DMS153 treated with DMSO at 0.1 percent for 48 hours (cell line): ENCODE measurements around the gene MTIF3.
A peak's percentile ranks its signal among the peaks of the same experiment; 100 is the strongest.
"Not testable (repeated sequence)": the region's sequence is repeated elsewhere in the genome, so short reads cannot be mapped to it uniquely, and the experiment has no call there.

Source experiments
- DNase-seq: peaks from one replicate; lab custom pipeline; 2025; ENCODE audit not compliant: unreplicated experiment; lab: John Stamatoyannopoulos, UW

Gene MTIF3

DNA sequence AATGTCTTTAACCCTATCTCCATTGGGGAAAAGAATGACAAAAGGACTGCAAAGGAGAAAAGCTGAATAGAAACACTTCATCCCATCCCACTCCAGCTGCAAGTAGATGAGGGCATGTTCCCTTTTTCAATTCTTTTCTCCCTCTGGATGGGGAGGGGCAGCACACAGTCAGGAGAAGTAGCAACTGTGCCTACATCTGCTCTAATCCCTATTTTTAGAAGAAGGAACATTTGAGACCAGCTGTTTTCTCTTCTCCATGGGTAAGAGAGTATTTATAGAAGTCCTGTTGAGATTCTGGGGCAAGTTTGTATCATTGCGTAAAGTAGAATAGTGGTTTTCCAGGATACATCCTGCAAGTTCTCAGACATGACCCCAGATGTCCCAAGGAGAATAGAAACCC is 35.2 kb downstream of the MTIF3 start:
- no peak for DNase-seq

DNA sequence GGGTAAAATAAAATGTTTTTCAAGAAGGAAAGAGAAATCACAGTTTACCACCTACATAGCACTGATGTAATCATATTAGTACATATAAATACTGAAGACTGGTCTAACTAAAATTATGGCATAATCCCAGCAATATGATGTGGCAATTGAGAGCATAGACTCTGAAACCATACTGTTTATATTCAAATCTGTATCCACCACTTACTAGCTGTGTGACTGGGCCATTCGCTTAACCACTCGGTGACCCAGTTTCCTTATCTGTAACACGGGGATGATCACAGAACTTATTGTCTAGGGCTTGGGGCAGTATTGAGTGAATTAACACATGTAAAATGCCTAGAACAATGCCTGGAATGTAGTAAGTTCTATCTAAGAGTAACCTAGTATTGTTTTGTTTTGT is 39.0 kb downstream of the MTIF3 start:
- no peak for DNase-seq

DNA sequence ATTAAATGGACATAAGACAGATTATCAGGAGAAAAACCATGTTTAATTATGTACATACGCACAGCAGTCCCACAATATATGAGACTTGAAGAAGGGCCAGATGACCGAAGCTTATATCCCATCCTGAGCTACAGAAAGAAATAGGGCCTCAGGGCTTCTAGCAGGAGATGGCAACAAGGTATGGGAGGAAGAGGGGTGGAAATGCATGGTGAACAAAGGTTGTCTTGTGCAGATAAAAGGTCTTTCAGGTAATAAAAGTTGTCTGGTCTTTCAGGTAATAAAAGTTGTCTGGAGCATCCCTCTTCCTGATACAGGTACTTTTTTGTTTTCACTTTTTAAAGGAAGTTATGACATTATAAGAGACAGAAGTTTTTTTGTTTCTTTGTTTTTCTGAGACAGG is 41.4 kb downstream of the MTIF3 start:
- no peak for DNase-seq

DNA sequence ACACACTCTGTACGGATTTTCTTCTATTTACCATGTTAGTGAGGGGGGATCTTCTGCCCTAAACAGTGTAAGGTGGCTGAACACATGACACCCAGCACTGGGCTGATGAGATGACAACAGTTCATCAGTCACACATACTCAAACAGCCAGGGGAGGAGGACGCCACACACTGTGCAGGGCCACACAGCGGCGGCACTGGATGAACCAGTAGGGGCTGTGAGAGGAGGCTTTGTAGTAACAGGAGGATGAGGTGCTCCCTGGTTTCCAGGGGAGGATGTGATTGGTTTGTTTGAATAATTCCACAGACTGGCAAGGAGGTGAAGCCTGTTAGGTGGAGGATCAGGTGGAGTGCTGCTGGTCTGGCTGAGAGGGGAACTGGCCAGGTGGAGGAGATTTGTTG is 42.3 kb downstream of the MTIF3 start:
- DNase-seq: no peak

DNA sequence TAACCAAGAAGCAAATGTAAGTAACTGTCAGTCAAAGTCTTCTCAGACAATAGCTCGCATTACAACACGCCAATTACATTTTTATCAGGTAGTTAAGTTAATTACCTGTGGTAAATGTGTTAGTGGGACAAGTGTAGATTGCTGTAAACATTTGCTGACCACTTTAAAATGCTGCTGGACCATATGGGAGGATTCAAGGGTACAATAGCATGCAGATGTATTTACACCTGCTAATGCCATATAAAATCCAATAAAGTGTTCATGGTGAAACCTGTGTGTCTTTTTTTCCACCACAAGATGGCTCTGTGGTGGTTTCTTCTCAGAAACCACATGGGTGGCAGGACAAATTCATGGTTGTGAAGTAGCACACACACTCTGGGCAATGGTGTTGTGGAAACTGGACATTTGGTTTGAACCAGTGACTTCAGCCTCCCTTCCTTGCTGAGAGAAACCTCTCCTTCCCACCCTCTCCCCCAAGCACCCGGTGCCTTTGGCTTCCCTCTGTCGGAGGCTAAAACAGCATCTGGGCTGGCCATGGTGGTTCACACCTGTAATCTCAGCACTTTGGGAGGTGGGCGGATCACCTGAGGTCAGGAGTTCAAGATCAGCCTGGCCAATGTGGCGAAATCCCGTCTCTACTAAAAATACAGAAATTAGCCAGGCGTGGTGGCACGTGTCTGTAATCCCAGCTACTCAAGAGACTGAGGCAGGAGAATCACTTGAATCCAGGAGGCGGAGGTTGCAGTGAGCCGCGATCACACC is 44.0 kb downstream of the MTIF3 start:
- peak; percentile 62 for DNase-seq

DNA sequence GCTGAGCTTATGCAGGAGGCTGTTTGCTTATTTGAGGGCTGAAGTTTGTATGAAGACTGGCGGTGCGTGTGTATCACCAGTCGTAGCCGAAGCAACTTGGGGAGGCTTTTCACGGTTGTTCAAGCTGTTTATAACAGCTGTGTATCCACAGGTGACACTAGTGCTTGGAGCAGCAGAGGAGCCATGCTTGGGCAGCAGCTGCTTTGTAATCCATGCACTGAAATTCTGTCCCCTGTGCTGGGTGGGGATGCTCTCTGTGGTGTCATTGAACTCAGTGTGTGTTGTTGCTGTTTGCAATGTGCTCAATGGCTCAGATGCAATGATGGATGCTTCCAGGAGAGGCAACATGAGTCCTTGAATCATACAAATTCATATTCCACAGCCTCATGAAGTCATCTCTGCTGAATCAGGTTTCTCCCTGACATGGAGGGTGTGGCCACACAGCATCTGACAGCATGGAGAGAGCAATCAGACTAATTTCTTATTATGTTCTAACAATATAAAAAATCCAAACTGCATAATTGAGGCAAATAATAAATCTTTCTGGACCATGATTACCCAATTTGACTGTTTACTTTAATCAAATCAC is 44.7 kb downstream of the MTIF3 start:
- DNase-seq: no peak

DNA sequence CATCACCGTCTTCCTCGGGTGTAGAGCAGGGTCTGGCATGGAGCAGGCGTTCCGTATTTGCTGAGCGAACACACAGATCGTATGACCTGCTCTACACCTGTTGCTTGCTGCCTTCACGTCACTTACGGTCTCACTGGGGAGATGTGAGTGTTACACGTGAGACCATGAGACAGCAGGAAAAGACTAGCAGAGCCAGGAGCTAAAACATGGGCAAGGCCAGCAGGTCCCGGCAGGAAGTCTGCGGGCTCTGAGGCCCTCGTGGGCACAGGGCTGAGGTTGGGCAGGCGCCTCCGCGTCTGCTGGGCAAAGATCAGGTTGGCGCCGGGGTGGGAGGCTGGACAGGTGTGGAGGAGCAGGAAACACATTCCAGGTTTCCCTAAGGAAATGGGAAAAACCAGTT is 45.7 kb downstream of the MTIF3 start:
- peak; percentile 49 for DNase-seq

DNA sequence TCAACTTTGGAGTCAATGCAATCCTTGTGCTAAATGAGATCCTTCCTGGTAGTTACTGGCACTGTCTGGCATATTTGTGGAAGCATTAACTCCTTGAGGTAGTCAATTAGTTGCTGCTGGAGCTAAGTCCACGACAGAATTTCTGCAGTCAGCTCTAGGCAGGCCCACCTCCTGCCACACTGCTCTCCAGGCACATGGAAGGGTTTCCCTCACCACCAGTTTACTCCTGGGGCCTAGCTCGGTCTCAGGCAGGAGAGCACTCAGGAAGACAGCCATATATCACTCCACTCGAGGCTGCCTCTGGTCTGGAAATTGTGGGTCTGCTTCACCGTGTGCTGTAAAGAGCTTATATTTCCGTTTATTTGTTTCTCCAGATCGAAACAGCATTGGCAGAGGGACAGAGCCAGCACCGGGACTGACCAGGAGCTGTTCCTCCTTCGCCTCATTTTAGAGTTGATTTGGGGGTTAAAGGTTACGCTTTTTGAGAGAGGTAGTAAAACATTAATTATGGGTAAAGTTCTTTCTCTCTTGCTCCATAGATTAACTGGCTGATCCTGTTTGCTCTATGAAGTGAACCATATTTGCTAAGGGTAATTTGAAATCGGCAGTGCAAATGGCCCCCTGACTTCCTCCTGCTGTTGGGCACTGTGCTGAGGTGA is 46.5 kb downstream of the MTIF3 start:
- peak; percentile 24 for DNase-seq

DNA sequence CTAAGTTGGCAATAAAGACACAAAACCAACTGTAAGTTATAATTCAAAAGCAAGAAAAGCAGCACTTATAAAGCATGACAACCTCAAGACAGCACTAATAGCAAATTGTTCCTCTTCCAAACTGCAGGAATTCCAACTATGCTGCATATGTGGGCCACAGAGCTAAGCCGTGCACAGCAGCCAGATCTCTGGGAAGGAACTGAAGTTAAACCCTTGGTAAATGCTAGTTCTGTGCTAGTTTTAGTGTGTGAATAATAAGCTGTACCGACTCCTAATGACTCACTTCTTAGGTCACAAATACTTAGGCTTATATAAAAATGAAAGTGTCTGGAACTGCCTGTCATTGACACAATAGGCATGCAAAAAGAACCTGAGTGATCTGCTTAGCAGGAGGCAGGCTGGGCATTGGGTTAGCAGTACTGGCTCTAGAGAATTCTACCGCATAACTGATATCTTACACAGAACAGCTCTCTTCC is 47.1 kb downstream of the MTIF3 start:
- no peak for DNase-seq

DNA sequence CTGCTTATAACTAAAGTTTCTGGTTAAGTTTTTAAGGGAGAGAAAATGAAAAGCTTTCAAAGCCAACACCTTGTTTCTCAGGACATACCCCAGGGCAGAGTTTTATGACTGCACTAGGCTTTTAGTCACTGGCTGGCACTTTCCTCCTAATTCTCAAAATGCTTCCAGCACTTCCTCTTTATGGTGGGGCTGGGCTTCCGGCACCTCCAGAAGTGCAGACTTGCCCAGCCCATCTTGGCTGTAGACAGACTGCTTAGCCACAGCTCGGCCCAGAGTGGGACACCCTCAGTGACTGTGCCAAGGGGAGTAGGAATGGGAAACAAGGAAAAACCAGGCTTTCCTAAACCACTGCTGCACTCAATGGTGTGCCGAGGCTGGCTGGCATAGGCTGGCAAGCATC is 49.2 kb downstream of the MTIF3 start:
- DNase-seq: no peak

DNA sequence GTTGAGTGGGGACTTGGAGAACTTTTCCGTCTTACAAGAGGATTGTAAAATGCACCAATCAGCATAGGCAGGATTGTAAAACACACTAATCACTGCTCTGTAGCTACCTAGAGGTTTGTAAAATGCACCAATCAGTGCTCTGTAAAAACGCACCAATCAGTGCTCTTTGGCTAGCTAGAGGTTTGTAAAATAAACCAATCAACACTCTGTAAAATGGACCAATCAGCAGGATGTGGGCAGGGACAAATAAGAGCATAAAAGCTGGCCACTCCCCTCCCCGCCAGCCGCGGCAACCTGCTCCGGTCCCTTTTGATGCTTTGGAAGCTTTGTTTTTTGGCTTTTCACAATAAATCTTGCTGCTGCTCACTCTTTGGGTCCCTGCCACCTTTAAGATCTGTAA is 50.0 kb downstream of the MTIF3 start:
- not testable (repeated sequence) for DNase-seq

DNA sequence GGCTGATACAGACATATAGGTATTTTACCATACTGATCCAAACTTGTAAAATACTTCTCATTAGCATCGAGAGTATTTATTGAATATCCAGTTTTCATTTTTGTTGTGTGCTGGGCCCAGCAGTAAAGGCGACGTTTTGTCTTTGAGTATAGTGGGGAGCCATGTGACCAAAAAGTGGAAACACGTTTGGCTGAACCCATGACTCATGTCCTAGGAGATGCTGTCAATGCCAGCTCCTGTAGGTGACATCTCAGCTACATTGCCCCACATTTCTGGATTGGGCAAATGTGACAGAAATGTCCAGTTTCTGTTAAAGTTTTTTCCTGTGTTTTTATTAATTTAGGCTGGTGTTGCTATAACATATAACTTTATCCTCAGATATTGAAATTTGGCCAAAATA is 52.0 kb downstream of the MTIF3 start:
- DNase-seq: no peak

DNA sequence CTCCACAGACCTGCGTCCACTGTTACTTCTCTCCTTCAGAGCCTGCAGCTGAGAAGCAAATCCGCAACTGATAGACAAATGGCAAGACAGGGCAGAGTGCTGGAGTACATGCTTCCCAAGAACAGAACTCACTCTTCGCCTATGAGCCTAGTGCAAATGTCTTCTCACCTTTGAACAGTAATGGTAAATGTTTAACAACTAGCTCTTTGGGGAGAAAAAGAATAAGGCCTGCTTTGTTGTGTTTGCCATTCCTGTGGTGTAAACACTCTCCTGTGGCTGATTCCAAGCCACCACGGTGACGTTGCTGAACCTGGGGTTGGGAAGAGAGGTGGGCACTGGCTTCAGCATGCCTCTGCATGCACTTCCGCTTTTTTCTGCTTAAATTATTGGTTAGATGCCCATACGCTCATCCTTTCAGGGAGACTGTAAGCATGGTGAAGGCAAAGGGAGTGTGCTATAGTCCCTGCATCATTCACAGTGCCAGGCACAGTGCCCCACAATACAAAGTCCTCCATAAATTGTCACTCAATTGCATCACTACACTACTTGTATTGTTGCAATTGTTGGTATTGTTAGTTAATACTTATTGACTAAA is 54.0 kb downstream of the MTIF3 start:
- no peak for DNase-seq

DNA sequence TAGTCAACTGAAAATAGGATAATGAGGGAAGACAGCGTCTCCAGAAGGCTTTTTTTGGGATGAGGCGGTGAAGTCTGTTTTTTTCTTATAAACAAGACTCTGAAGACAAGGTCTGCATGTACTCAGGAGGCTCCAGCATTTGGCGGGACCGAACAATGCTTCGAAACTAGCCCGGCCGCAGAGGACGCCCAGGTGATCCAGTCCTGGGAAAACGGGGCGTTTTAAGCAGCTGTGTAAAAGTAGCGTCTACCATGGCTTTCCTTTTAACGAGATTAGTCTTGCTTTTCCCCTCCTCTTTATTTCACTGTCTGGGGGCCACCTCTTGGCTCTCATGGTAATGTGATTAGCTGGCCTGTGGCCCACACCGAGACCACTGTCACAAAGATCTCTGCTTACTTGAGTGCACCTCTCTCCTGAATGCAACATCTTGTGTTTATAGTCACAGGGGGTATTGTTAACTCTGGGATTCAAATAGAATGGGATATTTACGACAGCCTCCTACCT is 55.3 kb downstream of the MTIF3 start:
- no peak for DNase-seq

DNA sequence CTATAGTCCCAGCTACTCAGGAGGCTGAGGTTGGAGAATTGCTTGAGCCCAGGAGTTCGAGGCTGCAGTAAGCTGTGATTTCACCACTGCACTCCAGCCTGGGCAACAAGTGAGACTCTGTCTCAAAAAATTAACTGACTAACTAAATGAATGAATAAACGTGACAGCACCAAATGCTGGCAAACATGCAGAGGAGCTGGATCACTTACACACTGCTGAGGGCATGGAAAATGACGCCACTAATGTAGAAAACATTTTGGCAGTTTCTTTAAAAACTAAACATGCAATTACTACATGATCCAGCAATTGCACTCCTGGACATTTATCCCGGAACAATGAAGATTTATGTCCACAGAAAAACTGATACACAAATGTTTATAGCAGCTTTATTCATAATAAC is 57.3 kb downstream of the MTIF3 start:
- no peak for DNase-seq

DNA sequence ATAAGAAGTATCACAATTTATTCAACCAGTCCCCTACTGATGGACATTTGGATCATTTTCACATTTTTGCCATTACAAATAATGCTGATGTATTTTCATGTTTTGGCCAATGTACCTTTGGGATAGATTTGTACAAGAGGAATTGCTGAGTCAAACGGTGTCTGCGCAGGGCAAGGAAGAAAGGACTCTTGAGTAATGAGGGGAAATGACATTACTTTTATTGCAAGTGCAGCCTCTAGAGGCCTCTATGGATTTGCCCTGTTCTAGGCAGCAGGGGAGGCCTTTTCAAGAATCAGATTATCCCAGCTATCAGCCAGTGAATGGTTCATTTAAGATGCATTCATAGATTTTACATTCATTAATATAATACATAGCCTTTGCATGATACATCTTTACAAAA is 58.9 kb downstream of the MTIF3 start:
- no peak for DNase-seq

DNA sequence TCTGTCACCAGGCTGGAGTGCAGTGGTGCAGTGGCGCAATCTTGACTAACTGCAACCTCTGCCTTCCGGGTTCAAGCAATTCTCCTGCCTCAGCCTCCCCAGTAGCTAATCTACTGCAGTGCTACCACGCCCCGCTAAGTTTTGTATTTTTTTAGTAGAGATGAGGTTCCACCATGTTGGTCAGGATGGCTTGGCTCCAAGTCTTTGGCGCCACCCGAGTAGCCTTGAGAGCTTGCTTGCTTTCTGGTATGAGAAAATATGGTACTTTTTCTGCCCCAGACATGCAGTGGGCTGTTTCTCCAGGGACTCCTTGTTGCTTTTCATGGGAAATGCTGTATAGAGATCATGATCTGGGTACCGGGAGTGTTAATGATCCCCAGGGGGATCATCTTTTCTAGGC is 60.5 kb downstream of the MTIF3 start:
- no peak for DNase-seq

DNA sequence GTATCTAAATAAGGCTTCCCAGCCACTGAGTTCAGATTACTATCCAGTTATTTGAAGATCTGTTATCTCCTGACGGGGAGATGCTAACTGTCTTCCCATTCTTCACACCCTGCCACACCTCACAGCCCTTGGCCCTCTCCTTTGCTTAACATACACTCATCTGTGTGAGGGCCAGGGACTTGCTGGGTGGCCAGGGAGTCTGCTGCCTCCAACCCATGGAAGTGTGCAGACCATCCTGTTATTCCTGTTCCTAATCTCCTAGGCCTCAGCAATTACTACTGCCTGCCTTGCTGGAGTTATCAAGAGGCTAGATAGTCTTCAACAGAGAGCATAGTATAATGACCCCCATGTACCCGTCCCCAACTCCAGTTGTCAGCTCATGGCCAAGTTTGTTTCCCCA is 62.1 kb downstream of the MTIF3 start:
- DNase-seq: no peak
